ENCODE measurements around the gene TRIM17. TPM values are rescaled to one million over a fixed set of nuclear protein-coding genes. Genes with fewer than 3 reads are reported as not detected.

Gene TRIM17
- polyA plus RNA-seq, 1 donor from 2014 or later, result 0.14 TPM

DNA sequence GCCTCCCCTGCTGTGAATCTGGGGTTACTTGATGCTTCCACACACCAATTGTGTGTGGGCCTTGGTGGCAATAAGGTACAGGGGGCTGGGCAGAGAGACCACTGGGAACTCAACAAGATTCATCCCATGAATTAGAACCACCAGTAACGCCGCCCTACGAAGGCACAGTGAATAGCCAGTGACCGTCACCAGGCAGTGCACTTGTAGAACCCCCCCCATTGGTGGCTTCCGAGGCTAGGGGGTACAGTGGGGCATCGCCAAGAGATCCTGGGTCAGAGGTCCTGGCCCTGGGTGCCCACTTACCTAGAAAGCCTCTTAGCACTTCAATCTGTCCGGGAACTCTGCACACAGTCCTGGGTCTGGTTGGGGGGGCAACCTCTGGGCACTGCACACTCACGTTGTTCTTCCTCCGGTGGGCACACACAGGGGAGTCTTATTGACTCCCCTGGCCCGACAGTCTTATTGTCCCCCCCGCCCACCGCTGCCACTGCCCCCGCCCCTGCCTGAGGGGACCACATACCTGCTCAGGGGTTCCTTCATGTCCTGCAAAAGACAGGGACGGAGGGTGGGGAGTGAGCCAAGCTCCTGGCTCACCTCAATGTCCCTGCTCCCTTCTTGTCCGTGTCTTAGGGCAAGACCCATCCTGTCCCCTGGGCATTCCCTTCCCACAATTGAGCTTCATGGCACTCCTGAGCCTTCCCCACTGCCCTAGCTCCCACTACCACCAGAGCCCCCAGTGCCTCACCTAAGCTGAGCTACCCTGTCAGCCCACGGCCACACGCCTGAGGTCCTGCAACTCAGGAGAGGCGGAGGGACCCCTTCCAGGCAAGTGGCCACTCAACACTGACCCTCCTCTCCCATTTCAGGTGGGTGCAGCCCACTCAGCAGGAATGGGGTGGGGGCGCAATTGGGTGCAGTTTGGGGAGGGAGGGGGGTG, 7.5 kb downstream of the TRIM17 start:
- no peaks in the 10 kb centered on the region for H4K20me1 ChIP-seq (ENCODE audit: insufficient read depth)
- H2AFZ ChIP-seq (ENCODE audit: low read depth, low read length), result no peak overlapping the region
- H3K4me3 ChIP-seq (ENCODE audit: low read length), result peak overlapping the region; percentile 95
- H3K79me2 ChIP-seq (replicated peaks; ENCODE audit: insufficient read depth, low read length), result peaks cover 25% of the 10 kb centered on the region
- H3K9ac ChIP-seq (ENCODE audit: low read length), result no peak overlapping the region
- TF ChIP-seq CTCF (IDR thresholded peaks at IDR 0.05; ENCODE audit: poor library complexity, severe bottlenecking) (no peak), TAF1 (IDR thresholded peaks at IDR 0.05; ENCODE audit: low read depth) (no peak), EP300 (conservative IDR thresholded peaks at IDR 0.05; ENCODE audit: poor library complexity, severe bottlenecking) (no peak), EZH2 (IDR thresholded peaks at IDR 0.05; ENCODE audit: borderline replicate concordance, insufficient read depth, low read length, poor library complexity, severe bottlenecking) (no peak), MXI1 (conservative IDR thresholded peaks at IDR 0.05; ENCODE audit: poor library complexity, severe bottlenecking) (no peak), POLR2AphosphoS5 (IDR thresholded peaks at IDR 0.05) (no peak)
- TF ChIP-seq, protein P1, sequence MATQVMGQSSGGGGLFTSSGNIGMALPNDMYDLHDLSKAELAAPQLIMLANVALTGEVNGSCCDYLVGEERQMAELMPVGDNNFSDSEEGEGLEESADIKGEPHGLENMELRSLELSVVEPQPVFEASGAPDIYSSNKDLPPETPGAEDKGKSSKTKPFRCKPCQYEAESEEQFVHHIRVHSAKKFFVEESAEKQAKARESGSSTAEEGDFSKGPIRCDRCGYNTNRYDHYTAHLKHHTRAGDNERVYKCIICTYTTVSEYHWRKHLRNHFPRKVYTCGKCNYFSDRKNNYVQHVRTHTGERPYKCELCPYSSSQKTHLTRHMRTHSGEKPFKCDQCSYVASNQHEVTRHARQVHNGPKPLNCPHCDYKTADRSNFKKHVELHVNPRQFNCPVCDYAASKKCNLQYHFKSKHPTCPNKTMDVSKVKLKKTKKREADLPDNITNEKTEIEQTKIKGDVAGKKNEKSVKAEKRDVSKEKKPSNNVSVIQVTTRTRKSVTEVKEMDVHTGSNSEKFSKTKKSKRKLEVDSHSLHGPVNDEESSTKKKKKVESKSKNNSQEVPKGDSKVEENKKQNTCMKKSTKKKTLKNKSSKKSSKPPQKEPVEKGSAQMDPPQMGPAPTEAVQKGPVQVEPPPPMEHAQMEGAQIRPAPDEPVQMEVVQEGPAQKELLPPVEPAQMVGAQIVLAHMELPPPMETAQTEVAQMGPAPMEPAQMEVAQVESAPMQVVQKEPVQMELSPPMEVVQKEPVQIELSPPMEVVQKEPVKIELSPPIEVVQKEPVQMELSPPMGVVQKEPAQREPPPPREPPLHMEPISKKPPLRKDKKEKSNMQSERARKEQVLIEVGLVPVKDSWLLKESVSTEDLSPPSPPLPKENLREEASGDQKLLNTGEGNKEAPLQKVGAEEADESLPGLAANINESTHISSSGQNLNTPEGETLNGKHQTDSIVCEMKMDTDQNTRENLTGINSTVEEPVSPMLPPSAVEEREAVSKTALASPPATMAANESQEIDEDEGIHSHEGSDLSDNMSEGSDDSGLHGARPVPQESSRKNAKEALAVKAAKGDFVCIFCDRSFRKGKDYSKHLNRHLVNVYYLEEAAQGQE (IDR thresholded peaks at IDR 0.05; ENCODE audit: borderline replicate concordance), result no peak
- H3K9me2 ChIP-seq (ENCODE audit: insufficient read depth, low read length), result no peaks in the 10 kb centered on the region
- no peaks in the 10 kb centered on the region for H3K9me3 ChIP-seq (ENCODE audit: low read length)
- H3F3A ChIP-seq (ENCODE audit: insufficient read depth, low read length, poor library complexity, severe bottlenecking), result no peaks in the 10 kb centered on the region
- no peak overlapping the region for H3K27ac ChIP-seq (ENCODE audit: low read length)
- H3K4me2 ChIP-seq (ENCODE audit: low read length), result no peak overlapping the region
- no peaks in the 10 kb centered on the region for H3K27me3 ChIP-seq (ENCODE audit: insufficient read depth, low read depth, low read length)
- H3K36me3 ChIP-seq (ENCODE audit: insufficient read depth, low read length), result no peaks in the 10 kb centered on the region

DNA sequence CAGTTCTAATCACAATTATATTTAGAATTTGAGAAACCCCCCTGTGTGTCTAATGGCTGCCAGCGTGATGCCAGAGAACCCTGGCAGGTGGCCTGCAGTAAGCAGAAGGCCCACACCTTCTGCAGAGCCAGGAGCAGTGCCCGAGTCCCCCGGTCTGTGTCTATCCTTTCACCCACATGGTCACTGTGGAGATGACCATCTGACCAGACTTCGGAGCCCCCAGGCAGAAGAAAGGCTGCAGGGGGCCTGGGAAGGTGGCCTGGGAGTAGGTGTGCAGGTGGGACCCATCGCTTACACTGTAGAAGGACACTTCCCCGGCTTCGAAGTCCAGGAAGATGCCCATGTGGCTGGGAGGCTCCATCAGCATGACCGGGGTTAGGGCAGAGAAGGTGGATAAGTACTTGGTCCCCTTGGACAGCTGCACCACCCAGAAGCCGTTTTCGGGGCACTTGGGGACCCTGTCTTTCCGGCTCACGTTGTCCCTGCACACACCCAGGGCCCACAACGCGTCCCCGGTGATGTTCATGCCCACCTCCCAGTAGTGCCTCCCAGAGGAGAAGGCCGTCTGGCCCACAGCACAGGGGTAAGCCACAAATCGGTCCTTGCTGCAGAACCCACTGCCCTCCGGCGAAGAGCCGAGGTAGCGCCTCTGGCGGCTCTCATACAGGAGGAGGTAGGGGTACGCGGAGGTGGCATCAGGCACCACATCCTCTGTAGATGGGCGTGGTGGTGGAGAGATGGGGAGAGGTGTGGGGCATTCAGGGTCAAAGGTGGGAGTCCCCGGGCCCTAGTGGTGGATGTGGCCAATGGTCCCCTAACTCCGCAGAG, 8.4 kb downstream of the TRIM17 start:
- Histone ChIP-seq H3K9me3 (ENCODE audit: low read length) (no peaks in the 10 kb centered on the region), H4K20me1 (ENCODE audit: insufficient read depth) (no peaks in the 10 kb centered on the region), H3K36me3 (ENCODE audit: insufficient read depth, low read length) (no peaks in the 10 kb centered on the region), H3K27me3 (ENCODE audit: insufficient read depth, low read depth, low read length) (no peaks in the 10 kb centered on the region), H3K9me2 (ENCODE audit: insufficient read depth, low read length) (no peaks in the 10 kb centered on the region), H3K9ac (ENCODE audit: low read length) (no peak overlapping the region), H2AFZ (ENCODE audit: low read depth, low read length) (no peak overlapping the region), H3K4me3 (ENCODE audit: low read length) (peak overlapping the region; percentile 95), H3K79me2 (replicated peaks; ENCODE audit: insufficient read depth, low read length) (peaks cover 28% of the 10 kb centered on the region), H3K4me2 (ENCODE audit: low read length) (peak overlapping the region; percentile 89), H3K27ac (ENCODE audit: low read length) (no peak overlapping the region), H3F3A (ENCODE audit: insufficient read depth, low read length, poor library complexity, severe bottlenecking) (no peaks in the 10 kb centered on the region)
- no peak for TF ChIP-seq TAF1 (IDR thresholded peaks at IDR 0.05; ENCODE audit: low read depth)
- TF ChIP-seq, protein P1 (IDR thresholded peaks at IDR 0.05; ENCODE audit: borderline replicate concordance), result no peak
- TF ChIP-seq RAD21 (conservative IDR thresholded peaks at IDR 0.05), result no peak
- no peak for TF ChIP-seq EP300 (conservative IDR thresholded peaks at IDR 0.05; ENCODE audit: poor library complexity, severe bottlenecking)
- TF ChIP-seq CTCF (IDR thresholded peaks at IDR 0.05; ENCODE audit: poor library complexity, severe bottlenecking), result no peak
- TF ChIP-seq EZH2 (IDR thresholded peaks at IDR 0.05; ENCODE audit: borderline replicate concordance, insufficient read depth, low read length, poor library complexity, severe bottlenecking), result no peak
- TF ChIP-seq SMC3 (conservative IDR thresholded peaks at IDR 0.05; ENCODE audit: poor library complexity), result no peak
